Stimulated activated CD4-positive, alpha-beta T cell treated with anti-CD3 and anti-CD28 coated beads, Interleukin-2, amount 100 ng/mL, for 4 hours (primary cell): ENCODE data around the gene DHTKD1.
"Not testable (repeated sequence)": the region's sequence is repeated elsewhere in the genome, so short reads cannot be mapped to it uniquely, and the experiment has no call there.

Experiments
- DNase-seq: peaks from one replicate; pipeline ENCODE4 v3.0.0-alpha.2; 2020; ENCODE audit warnings: low read depth

The DHTKD1 gene

GRCh38 chr10:12154516-12154915 lies 85.8 kb downstream of the DHTKD1 start:
- DNase-seq, result no peak

GRCh38 chr10:12156367-12157123 lies 87.8 kb downstream of the DHTKD1 start:
- no peak for DNase-seq

- DNase-seq, result no peak
Measured at GRCh38 chr10:12158111-12158510, 89.4 kb downstream of the DHTKD1 start.

GRCh38 chr10:12160664-12161063 lies 91.9 kb downstream of the DHTKD1 start:
- DNase-seq, result no peak

GRCh38 chr10:12162927-12163326 lies 94.2 kb downstream of the DHTKD1 start:
- no peak for DNase-seq

GRCh38 chr10:12164085-12164484 lies 95.3 kb downstream of the DHTKD1 start:
- no peak for DNase-seq

- no peak for DNase-seq
Measured at GRCh38 chr10:12165036-12165435, 96.3 kb downstream of the DHTKD1 start.

- DNase-seq, result no peak
Measured at GRCh38 chr10:12165999-12166775, 97.4 kb downstream of the DHTKD1 start.

- DNase-seq, result not testable (repeated sequence)
Measured at GRCh38 chr10:12171512-12171911, 102.8 kb downstream of the DHTKD1 start.
